ENCODE results near the gene TRMT44.

TRMT44 gene

DNA sequence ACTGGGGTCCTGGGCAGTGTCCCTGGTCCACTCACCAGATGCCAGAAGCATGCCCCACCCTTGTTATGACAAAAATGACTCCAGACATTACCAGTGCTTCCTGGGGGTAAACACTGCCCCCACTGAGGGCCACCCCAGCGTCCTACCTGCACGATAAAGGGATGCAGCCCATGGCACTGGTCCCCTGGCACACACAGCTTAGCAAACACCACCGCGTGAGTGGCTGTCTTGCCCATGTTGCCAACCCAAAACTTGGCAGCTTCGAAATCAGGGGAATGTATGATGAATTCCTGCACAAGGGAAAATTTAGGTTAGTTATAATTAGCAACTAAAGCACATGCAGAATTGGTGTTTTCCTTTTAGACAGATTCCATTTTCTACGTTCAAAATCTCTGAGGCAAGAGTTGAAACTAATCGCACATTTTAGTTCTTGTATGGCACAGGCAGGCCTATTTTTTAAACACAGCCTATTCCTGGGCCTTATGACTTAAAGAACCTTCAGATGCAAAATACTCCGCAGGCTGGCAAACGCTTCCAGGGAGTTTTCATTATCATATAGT, 30.4 kb upstream of the TRMT44 start:
- Histone ChIP-seq H3K27me3 (ENCODE audit: insufficient read depth, poor library complexity, severe bottlenecking) (no peaks in the 10 kb centered on the region), H3K4me3 (ENCODE audit: severe bottlenecking) (no peak overlapping the region), H3K9me3 (ENCODE audit: severe bottlenecking) (no peaks in the 10 kb centered on the region), H3K36me3 (ENCODE audit: low read depth) (peaks cover 8% of the 10 kb centered on the region), H3K27ac (ENCODE audit: poor library complexity, severe bottlenecking) (no peak overlapping the region), H3K4me1 (ENCODE audit: insufficient read depth, poor library complexity, severe bottlenecking) (no peaks in the 10 kb centered on the region)
- TF ChIP-seq, protein P1, sequence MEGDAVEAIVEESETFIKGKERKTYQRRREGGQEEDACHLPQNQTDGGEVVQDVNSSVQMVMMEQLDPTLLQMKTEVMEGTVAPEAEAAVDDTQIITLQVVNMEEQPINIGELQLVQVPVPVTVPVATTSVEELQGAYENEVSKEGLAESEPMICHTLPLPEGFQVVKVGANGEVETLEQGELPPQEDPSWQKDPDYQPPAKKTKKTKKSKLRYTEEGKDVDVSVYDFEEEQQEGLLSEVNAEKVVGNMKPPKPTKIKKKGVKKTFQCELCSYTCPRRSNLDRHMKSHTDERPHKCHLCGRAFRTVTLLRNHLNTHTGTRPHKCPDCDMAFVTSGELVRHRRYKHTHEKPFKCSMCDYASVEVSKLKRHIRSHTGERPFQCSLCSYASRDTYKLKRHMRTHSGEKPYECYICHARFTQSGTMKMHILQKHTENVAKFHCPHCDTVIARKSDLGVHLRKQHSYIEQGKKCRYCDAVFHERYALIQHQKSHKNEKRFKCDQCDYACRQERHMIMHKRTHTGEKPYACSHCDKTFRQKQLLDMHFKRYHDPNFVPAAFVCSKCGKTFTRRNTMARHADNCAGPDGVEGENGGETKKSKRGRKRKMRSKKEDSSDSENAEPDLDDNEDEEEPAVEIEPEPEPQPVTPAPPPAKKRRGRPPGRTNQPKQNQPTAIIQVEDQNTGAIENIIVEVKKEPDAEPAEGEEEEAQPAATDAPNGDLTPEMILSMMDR (IDR thresholded peaks at IDR 0.05; ENCODE audit: poor library complexity, severe bottlenecking), result no peak
- DNase-seq (ENCODE audit: low spot score), result no peak
- ATAC-seq (ENCODE audit: low read depth), result no peak

DNA sequence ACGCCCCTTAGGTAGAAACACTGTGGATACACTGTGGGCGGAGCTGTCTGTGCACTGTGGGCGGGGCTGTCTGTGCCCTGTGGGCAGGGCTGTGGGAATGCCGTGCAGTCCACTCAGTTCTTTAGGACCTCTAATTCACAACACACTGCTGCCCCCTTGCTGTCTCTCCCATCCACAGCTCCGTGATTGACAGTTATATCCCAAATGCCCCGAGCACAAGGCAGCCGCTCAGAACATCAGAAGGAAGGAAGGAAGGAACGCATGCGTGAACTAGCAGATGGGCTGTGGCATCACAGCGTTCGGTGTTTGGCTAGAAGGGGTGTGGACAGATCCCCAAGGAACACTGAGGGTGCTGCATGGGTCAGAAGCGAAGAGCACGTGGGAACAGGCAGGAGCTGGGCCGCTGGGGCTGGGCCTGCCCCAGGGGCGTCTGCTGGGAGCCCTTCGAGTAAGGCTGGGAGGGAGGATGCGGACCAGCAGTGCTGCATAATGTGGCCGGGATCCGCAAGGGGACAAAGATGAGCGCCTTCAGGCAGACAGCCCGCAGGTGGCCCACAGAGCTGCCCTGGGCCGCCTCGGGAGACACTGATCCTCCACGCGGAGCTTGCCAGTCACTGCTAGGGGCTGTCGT, 29.8 kb upstream of the TRMT44 start:
- TF ChIP-seq, protein P1 (IDR thresholded peaks at IDR 0.05; ENCODE audit: poor library complexity, severe bottlenecking), result peak; percentile 50
- Histone ChIP-seq H3K4me1 (ENCODE audit: insufficient read depth, poor library complexity, severe bottlenecking) (no peaks in the 10 kb centered on the region), H3K27me3 (ENCODE audit: insufficient read depth, poor library complexity, severe bottlenecking) (no peaks in the 10 kb centered on the region), H3K4me3 (ENCODE audit: severe bottlenecking) (no peak overlapping the region), H3K9me3 (ENCODE audit: severe bottlenecking) (no peaks in the 10 kb centered on the region), H3K36me3 (ENCODE audit: low read depth) (peaks cover 8% of the 10 kb centered on the region), H3K27ac (ENCODE audit: poor library complexity, severe bottlenecking) (no peak overlapping the region)
- DNase-seq (ENCODE audit: low spot score) (no peak), ATAC-seq (ENCODE audit: low read depth) (peak; percentile 90)

DNA sequence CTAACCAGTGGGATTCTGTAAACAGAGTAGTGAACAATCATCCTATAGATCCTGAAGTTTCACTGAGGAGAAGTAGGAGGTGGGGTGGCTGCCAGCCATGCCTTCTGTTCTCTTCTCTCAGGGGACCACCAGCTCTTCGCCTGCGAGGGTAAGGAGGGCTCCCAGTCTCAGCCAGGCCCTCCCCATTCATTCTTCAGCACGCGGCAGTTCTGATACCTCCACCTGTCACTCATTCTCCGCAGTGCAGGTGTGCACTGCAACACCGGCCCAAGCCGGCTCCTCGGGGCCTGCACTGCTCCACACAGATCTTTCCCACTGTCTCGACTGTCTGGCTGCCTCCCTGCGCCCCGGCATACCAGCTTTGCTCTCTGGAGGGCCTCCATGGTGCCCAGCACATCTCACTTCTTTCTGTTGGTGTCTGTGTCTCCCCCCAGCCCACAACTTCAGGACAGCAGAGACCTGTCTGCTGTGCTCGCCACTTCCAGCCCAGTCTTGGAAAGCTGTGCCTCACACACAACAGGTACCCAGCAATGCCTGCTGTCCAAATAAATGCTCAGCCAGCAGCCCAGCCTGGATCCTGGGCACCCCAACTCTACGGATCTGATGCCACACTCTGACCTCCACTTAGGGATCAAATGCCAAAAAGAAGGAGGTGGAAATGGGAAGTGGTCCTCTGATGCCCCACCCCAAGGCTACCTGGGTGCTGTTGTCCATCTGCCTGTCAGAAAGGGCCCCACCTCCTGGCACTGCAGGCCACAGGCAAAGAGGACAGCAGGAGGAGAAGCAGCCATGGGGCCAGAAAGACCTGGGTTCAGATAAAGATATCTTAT, 29.0 kb upstream of the TRMT44 start:
- H3K27me3 ChIP-seq (ENCODE audit: insufficient read depth, poor library complexity, severe bottlenecking), result no peaks in the 10 kb centered on the region
- no peak overlapping the region for H3K4me3 ChIP-seq (ENCODE audit: severe bottlenecking)
- TF ChIP-seq, protein P1 (IDR thresholded peaks at IDR 0.05; ENCODE audit: poor library complexity, severe bottlenecking), result no peak
- H3K36me3 ChIP-seq (ENCODE audit: low read depth), result peaks cover 6% of the 10 kb centered on the region
- H3K4me1 ChIP-seq (ENCODE audit: insufficient read depth, poor library complexity, severe bottlenecking), result no peaks in the 10 kb centered on the region
- H3K9me3 ChIP-seq (ENCODE audit: severe bottlenecking), result no peaks in the 10 kb centered on the region
- H3K27ac ChIP-seq (ENCODE audit: poor library complexity, severe bottlenecking), result no peak overlapping the region
- ATAC-seq (ENCODE audit: low read depth), result no peak
- DNase-seq (ENCODE audit: low spot score), result no peak

DNA sequence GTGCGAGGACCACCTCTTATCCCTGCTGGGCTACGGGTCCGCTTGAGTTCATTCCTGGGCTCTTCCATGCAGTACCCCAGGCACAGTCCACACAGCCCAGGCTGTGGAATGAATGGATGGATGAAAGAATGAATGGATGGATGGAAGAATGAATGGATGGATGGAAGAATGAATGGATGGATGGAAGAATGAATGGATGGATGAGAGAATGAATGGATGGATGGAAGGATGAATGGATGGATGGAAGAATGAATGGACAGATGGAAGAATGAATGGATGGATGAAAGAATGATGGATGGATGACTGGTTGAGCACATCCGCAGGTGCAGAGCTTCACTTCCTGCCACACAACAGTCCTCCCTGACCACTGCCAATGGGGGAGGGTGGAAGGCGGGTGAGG, 28.3 kb upstream of the TRMT44 start:
- no peak overlapping the region for H3K4me3 ChIP-seq (ENCODE audit: severe bottlenecking)
- ATAC-seq (ENCODE audit: low read depth) (no peak), DNase-seq (ENCODE audit: low spot score) (no peak)
- H3K27me3 ChIP-seq (ENCODE audit: insufficient read depth, poor library complexity, severe bottlenecking), result no peaks in the 10 kb centered on the region
- H3K27ac ChIP-seq (ENCODE audit: poor library complexity, severe bottlenecking), result no peak overlapping the region
- TF ChIP-seq, protein P1 (IDR thresholded peaks at IDR 0.05; ENCODE audit: poor library complexity, severe bottlenecking), result no peak
- no peaks in the 10 kb centered on the region for H3K4me1 ChIP-seq (ENCODE audit: insufficient read depth, poor library complexity, severe bottlenecking)
- H3K36me3 ChIP-seq (ENCODE audit: low read depth), result peaks cover 6% of the 10 kb centered on the region
- no peaks in the 10 kb centered on the region for H3K9me3 ChIP-seq (ENCODE audit: severe bottlenecking)
